GM13976 (cell line): ENCODE measurements around the gene RNF175.

Experiments
- DNase-seq: peaks from one replicate; pipeline ENCODE4 v3.0.0; 2012; ENCODE audit warnings: low spot score
- in situ Hi-C: fragments of 300-500 bp; cut with MboI; formaldehyde crosslinking; loops from one replicate; pipeline ENCODE4 v1.12.0; 2022; ENCODE audit warnings: low sequenced_read_pairs, mixed read lengths, inconsistent platforms; ENCODE audit not compliant: unreplicated experiment
- TF ChIP-seq, protein P1 (sequence below): IDR thresholded peaks from 2 replicates; pipeline ENCODE4 v1.5.1; 2012; ENCODE audit warnings: borderline replicate concordance, mild to moderate bottlenecking; ENCODE audit not compliant: insufficient read depth; ENCODE audit errors: extremely low read depth, missing control alignments, control extremely low read depth

The RNF175 gene

DNA sequence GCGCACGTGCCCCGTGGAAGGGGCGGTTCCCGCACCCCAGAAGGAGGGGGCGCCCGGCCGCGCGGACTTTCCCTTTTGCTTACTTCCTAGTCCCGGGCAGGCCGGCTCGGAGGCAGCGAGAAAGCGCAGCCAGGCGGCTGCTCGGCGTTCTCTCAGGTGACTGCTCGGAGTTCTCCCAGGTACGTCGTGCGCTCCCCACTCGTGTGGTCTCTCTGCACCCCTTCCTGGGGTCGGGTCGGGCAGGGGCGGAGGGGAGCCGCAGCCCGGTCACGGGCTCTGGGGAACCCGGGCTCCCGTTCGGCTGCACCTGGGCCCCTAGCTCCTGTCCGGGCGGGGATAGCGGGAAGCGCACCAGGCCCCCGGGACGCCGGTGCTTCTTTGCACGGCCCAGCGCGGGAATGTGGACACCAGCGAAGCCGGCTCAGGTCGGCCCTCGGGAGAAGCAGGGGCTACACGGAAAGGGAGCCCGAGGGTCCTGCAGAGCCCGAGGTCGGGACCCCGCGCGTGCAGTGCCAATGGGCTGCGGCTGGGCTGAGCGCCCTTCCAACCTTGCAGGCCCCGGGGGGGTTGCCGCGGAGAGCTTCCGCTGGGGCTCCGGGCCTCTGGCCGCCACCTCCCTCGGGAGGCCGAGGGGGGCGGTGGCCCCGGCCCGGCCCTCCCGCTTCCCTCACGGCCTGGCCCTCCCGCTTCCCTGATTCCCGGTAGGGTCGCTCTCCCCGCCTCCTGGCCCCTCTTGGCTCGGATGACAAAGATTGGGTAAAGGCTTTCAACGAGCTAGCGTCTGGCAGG lies 75.4 kb downstream of the RNF175 start, which contains the start of gene TLR2:
Gene TLR2 (plus strand): TSS at position 99 of the 789 bp plus-strand sequence. CDS start 18,628 bp downstream, outside the sequence.
- in situ Hi-C loops, result no loop called here
- DNase-seq, result peak; percentile 82
- TF ChIP-seq, protein P1, sequence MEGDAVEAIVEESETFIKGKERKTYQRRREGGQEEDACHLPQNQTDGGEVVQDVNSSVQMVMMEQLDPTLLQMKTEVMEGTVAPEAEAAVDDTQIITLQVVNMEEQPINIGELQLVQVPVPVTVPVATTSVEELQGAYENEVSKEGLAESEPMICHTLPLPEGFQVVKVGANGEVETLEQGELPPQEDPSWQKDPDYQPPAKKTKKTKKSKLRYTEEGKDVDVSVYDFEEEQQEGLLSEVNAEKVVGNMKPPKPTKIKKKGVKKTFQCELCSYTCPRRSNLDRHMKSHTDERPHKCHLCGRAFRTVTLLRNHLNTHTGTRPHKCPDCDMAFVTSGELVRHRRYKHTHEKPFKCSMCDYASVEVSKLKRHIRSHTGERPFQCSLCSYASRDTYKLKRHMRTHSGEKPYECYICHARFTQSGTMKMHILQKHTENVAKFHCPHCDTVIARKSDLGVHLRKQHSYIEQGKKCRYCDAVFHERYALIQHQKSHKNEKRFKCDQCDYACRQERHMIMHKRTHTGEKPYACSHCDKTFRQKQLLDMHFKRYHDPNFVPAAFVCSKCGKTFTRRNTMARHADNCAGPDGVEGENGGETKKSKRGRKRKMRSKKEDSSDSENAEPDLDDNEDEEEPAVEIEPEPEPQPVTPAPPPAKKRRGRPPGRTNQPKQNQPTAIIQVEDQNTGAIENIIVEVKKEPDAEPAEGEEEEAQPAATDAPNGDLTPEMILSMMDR, result no peak

DNA sequence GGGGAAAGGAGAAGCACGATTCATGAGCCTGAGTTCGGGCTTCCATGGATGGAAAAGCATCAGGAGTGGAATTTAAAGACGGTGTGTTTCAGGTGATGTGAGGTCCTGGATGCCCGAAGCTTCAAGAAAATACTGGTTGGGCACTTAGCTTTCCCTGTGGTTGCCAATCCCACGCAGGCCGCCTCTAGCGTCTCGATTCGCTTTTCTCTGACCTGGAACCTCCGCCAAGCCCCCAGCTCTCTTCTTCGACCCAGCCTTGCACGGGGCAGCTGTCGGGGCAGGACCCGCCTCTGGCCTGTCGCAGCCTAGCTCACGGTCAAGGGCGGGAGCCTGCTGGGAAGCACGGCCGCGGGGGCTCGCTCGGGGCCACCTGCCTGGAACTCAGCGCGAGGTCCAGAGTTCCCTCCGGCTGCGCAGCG lies 76.1 kb downstream of the RNF175 start:
- no peak for DNase-seq
- in situ Hi-C loops, result no loop called here
- TF ChIP-seq, protein P1, result no peak

DNA sequence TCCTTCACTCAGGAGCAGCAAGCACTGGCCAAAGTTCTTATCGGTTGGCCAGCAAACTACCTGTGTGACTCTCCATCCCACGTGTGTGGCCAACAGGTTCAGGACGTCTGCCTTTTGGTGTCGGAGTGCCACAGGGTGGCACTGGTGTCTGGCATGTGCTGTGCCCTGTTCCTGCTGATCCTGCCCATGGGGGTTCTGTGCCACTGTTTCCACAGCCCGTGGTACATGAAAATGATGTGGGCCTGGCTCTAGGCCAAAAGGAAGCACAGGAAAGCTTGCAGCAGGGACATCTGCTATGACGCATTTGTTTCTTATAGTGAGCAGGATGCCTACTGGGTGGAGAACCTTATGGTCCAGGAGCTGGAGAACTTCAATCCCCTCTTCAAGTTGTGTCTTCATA lies 80.3 kb downstream of the RNF175 start:
- DNase-seq, result no peak

DNA sequence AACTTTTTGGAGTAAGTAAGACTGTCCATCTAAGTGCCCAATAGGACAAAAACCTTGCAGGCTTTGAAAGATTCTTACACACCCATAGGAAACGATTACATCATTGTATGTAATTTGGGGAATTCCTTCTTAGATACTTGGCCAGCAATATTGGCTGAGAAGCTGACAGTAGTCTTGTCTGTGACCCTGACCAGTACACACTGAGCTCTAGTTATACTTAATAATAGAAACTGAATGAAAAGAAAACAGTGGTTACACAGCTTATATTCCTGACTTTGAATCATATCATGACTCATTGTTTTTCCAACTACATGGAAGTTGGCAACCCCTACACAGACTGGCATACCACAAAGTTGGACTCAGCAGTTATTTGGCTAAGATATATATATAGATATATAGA lies 82.8 kb downstream of the RNF175 start:
- TF ChIP-seq, protein P1, result no peak
- in situ Hi-C loops, result no loop called here
- no peak for DNase-seq

More for the DNA sequence above, 80.3 kb downstream of the RNF175 start:
- in situ Hi-C loops, result no loop called here
- TF ChIP-seq, protein P1, result no peak

DNA sequence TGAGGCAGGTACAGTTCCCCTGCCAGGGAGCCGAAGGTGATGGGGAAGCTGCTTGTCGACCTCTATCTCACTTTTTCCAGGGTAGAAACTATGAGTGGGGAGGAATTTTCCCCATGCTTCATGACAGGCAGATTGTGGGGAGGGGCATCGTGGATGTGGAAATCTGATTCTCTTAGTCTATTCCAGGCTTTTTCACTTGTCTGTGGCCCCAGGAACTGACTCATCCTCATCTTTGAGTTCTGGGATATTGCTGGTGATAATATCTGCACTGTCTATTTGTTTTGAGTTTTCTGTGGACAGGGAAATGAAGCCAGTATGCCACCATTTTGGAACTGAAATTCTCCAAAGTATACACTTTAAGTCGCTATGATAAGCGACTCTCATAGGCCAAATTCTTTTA lies 83.3 kb downstream of the RNF175 start:
- TF ChIP-seq, protein P1, result no peak
- DNase-seq, result no peak
- in situ Hi-C loops, result no loop called here

DNA sequence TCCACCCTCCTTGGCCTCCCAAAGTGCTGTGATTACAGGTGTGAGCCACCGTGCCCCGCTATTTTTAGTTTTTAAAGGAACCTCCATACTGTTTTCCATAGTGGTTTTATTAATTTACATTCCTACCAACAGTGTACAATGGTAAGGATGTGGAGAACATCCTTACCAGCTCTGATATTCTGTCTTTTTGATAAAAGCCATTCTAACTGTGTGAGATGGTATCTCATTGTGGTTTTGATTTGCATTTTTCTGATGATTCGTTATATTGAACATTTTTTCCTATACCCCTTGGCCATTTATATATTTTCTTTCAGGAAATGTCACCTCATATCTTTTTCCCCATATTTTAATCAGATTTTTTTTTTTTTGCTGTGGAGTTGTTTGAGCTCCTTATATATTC lies 90.0 kb downstream of the RNF175 start:
- in situ Hi-C loops, result no loop called here
- DNase-seq, result no peak
- TF ChIP-seq, protein P1, result no peak
